ENCODE data around the gene IL6.
"Not testable (repeated sequence)": the region's sequence is repeated elsewhere in the genome, so short reads cannot be mapped to it uniquely, and the experiment has no call there.

Gene IL6

GRCh38 chr7:22704722-22705121 lies 22.3 kb upstream of the IL6 start:
- not testable (repeated sequence) for H2AK5ac ChIP-seq (ENCODE audit: low read depth, low read length); H2BK12ac ChIP-seq (ENCODE audit: low read length)

GRCh38 chr7:22705874-22706273 lies 21.1 kb upstream of the IL6 start:
- not testable (repeated sequence) for H3K27me3 ChIP-seq (ENCODE audit: control insufficient read depth in 3 of 3, insufficient read depth in 3 of 3, low read depth in 1 of 3, low read length in 3 of 3); H2BK15ac ChIP-seq (ENCODE audit: low read length); H3K4me1 ChIP-seq (ENCODE audit: control insufficient read depth in 2 of 2, insufficient read depth in 1 of 2, low read depth in 1 of 2, low read length in 2 of 2); H3K23ac ChIP-seq (ENCODE audit: low read depth, low read length, poor library complexity); H3K4me3 ChIP-seq (ENCODE audit: low read length in 2 of 2); H3K79me1 ChIP-seq (ENCODE audit: low read depth, low read length); H3K14ac ChIP-seq (ENCODE audit: low read length); H3K9me3 ChIP-seq (replicated peaks in 1 of 2; ENCODE audit: control insufficient read depth in 2 of 2, insufficient read depth in 1 of 2, low read depth in 1 of 2, low read length in 2 of 2); H2AFZ ChIP-seq (ENCODE audit: low read length); H3K36me3 ChIP-seq (replicated peaks in 1 of 2; ENCODE audit: control insufficient read depth in 2 of 2, insufficient read depth in 2 of 2, low read length in 2 of 2); H4K8ac ChIP-seq (ENCODE audit: low read depth, low read length); H2AK5ac ChIP-seq (ENCODE audit: low read depth, low read length); H3K9ac ChIP-seq (ENCODE audit: low read depth, low read length, poor library complexity); H2BK12ac ChIP-seq (ENCODE audit: low read length); H2BK120ac ChIP-seq (ENCODE audit: low read depth, low read length); H4K91ac ChIP-seq (ENCODE audit: low read depth, low read length, poor library complexity); H3K18ac ChIP-seq (ENCODE audit: low read length); H3K4ac ChIP-seq (ENCODE audit: low read length); H2BK5ac ChIP-seq (ENCODE audit: low read length); H3K27ac ChIP-seq (replicated peaks; ENCODE audit: low read length); H3K4me2 ChIP-seq (ENCODE audit: insufficient read depth, low read length, poor library complexity, severe bottlenecking); DNase-seq (ENCODE audit: low spot score)
- no CpG with 5 or more reads among the region's 7 CpGs for WGBS, 2 donors (ENCODE audit: extremely low coverage in 2 of 2, insufficient read length in 2 of 2, insufficient replicate concordance in 1 of 2)

More at GRCh38 chr7:22704722-22705121, 22.3 kb upstream of the IL6 start:
- H3K4me2 ChIP-seq (ENCODE audit: insufficient read depth, low read length, poor library complexity, severe bottlenecking); H4K91ac ChIP-seq (ENCODE audit: low read depth, low read length, poor library complexity); H3K27ac ChIP-seq (replicated peaks; ENCODE audit: low read length); H2AFZ ChIP-seq (ENCODE audit: low read length); H3K4ac ChIP-seq (ENCODE audit: low read length); H2BK5ac ChIP-seq (ENCODE audit: low read length); H3K23ac ChIP-seq (ENCODE audit: low read depth, low read length, poor library complexity); H3K4me3 ChIP-seq (ENCODE audit: low read length in 2 of 2); H3K18ac ChIP-seq (ENCODE audit: low read length); H3K27me3 ChIP-seq (ENCODE audit: control insufficient read depth in 3 of 3, insufficient read depth in 3 of 3, low read depth in 1 of 3, low read length in 3 of 3); H3K79me1 ChIP-seq (ENCODE audit: low read depth, low read length); H3K9me3 ChIP-seq (replicated peaks in 1 of 2; ENCODE audit: control insufficient read depth in 2 of 2, insufficient read depth in 1 of 2, low read depth in 1 of 2, low read length in 2 of 2); H2BK15ac ChIP-seq (ENCODE audit: low read length); H3K14ac ChIP-seq (ENCODE audit: low read length); H2BK120ac ChIP-seq (ENCODE audit: low read depth, low read length); H3K36me3 ChIP-seq (replicated peaks in 1 of 2; ENCODE audit: control insufficient read depth in 2 of 2, insufficient read depth in 2 of 2, low read length in 2 of 2); DNase-seq (ENCODE audit: low spot score); H3K4me1 ChIP-seq (ENCODE audit: control insufficient read depth in 2 of 2, insufficient read depth in 1 of 2, low read depth in 1 of 2, low read length in 2 of 2); H3K9ac ChIP-seq (ENCODE audit: low read depth, low read length, poor library complexity); H4K8ac ChIP-seq (ENCODE audit: low read depth, low read length): not testable (repeated sequence)
- WGBS, 2 donors (ENCODE audit: extremely low coverage in 2 of 2, insufficient read length in 2 of 2, insufficient replicate concordance in 1 of 2) = no CpG with 5 or more reads among the region's 6 CpGs

DNA sequence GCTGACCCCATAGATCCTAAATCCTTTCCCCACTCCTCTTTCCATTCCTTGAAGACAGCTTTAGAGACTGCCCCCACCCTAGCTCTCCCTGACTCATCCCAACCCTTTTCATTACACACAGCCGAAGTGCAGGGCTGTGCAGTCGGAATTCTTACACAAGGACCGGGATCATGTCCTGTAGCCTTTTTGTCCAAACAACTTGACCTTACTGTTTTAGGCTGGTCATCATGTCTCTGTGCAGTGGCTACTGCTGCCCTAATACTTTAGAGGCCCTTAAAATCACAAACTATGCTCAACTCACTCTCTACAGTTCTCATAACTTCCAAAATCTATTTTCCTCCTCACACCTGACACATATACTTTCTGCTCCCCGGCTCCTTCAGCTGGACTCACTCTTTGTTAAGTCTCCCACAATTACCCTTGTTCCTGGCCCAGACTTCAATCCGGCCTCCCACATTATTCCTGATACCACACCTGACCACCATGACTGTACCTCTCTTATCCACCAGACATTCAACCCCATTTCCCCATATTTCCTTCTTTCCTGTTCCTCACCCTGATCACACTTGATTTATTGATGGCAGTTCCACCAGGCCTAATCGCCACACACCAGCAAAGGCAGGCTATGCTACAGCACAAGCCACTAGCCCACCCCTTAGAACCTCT lies 19.8 kb upstream of the IL6 start:
- not testable (repeated sequence) for H4K91ac ChIP-seq (ENCODE audit: low read depth, low read length, poor library complexity); H3K4me3 ChIP-seq (ENCODE audit: low read length in 2 of 2); H3K4ac ChIP-seq (ENCODE audit: low read length); H3K4me1 ChIP-seq (ENCODE audit: control insufficient read depth in 2 of 2, insufficient read depth in 1 of 2, low read depth in 1 of 2, low read length in 2 of 2); H3K23ac ChIP-seq (ENCODE audit: low read depth, low read length, poor library complexity); H3K18ac ChIP-seq (ENCODE audit: low read length); H2AFZ ChIP-seq (ENCODE audit: low read length); DNase-seq (ENCODE audit: low spot score); H3K27ac ChIP-seq (replicated peaks; ENCODE audit: low read length); H3K27me3 ChIP-seq (ENCODE audit: control insufficient read depth in 3 of 3, insufficient read depth in 3 of 3, low read depth in 1 of 3, low read length in 3 of 3); H2BK15ac ChIP-seq (ENCODE audit: low read length); H2BK12ac ChIP-seq (ENCODE audit: low read length); H4K8ac ChIP-seq (ENCODE audit: low read depth, low read length); H3K79me1 ChIP-seq (ENCODE audit: low read depth, low read length); H3K9ac ChIP-seq (ENCODE audit: low read depth, low read length, poor library complexity); H2AK5ac ChIP-seq (ENCODE audit: low read depth, low read length); H2BK5ac ChIP-seq (ENCODE audit: low read length); H3K36me3 ChIP-seq (replicated peaks in 1 of 2; ENCODE audit: control insufficient read depth in 2 of 2, insufficient read depth in 2 of 2, low read length in 2 of 2); H3K14ac ChIP-seq (ENCODE audit: low read length); H2BK120ac ChIP-seq (ENCODE audit: low read depth, low read length); H3K4me2 ChIP-seq (ENCODE audit: insufficient read depth, low read length, poor library complexity, severe bottlenecking); H3K9me3 ChIP-seq (replicated peaks in 1 of 2; ENCODE audit: control insufficient read depth in 2 of 2, insufficient read depth in 1 of 2, low read depth in 1 of 2, low read length in 2 of 2)
- WGBS, 2 donors (ENCODE audit: extremely low coverage in 2 of 2, insufficient read length in 2 of 2, insufficient replicate concordance in 1 of 2) = no CpG with 5 or more reads among the region's 6 CpGs

DNA sequence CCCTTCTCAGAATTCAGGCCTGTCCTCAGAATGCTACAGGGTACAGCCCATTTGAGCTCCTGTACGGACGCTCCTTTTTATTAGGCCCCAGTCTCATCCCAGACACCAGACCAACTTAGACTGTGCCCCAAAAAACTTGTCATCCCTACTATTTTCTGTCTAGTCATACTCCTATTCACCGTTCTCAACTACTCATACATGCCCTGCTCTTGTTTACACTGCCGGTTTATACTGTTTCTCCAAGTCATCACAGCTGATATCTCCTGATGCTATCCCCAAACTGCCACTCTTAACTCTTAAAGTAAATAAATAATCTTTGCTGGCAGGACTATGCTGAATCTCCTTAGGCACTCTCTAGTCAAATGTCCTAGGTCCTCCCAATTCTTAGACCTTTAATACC lies 18.8 kb upstream of the IL6 start:
- H3K9ac ChIP-seq (ENCODE audit: low read depth, low read length, poor library complexity); H3K4me2 ChIP-seq (ENCODE audit: insufficient read depth, low read length, poor library complexity, severe bottlenecking); DNase-seq (ENCODE audit: low spot score); H3K27me3 ChIP-seq (ENCODE audit: control insufficient read depth in 3 of 3, insufficient read depth in 3 of 3, low read depth in 1 of 3, low read length in 3 of 3); H4K8ac ChIP-seq (ENCODE audit: low read depth, low read length); H2BK5ac ChIP-seq (ENCODE audit: low read length); H3K18ac ChIP-seq (ENCODE audit: low read length); H2BK120ac ChIP-seq (ENCODE audit: low read depth, low read length); H4K91ac ChIP-seq (ENCODE audit: low read depth, low read length, poor library complexity); H3K4me3 ChIP-seq (ENCODE audit: low read length in 2 of 2); H3K14ac ChIP-seq (ENCODE audit: low read length); H2AK5ac ChIP-seq (ENCODE audit: low read depth, low read length); H3K79me1 ChIP-seq (ENCODE audit: low read depth, low read length); H3K4me1 ChIP-seq (ENCODE audit: control insufficient read depth in 2 of 2, insufficient read depth in 1 of 2, low read depth in 1 of 2, low read length in 2 of 2); H2BK12ac ChIP-seq (ENCODE audit: low read length); H3K4ac ChIP-seq (ENCODE audit: low read length); H3K9me3 ChIP-seq (replicated peaks in 1 of 2; ENCODE audit: control insufficient read depth in 2 of 2, insufficient read depth in 1 of 2, low read depth in 1 of 2, low read length in 2 of 2); H3K23ac ChIP-seq (ENCODE audit: low read depth, low read length, poor library complexity); H3K36me3 ChIP-seq (replicated peaks in 1 of 2; ENCODE audit: control insufficient read depth in 2 of 2, insufficient read depth in 2 of 2, low read length in 2 of 2); H2AFZ ChIP-seq (ENCODE audit: low read length); H2BK15ac ChIP-seq (ENCODE audit: low read length); H3K27ac ChIP-seq (replicated peaks; ENCODE audit: low read length): not testable (repeated sequence)
- no CpG with 5 or more reads among the region's 4 CpGs for WGBS, 2 donors (ENCODE audit: extremely low coverage in 2 of 2, insufficient read length in 2 of 2, insufficient replicate concordance in 1 of 2)

Data from neuronal stem cell (in vitro differentiated cells).